Stimulated activated CD8-positive, alpha-beta memory T cell treated with anti-CD3 and anti-CD28 coated beads, Interleukin-4, amount 100 ng/mL, for 4 hours (primary cell): ENCODE data around the gene RB1.
A peak's percentile ranks its signal among the peaks of the same experiment; 100 is the strongest.

ENCODE experiments used
- DNase-seq, 2 donors: peaks; one replicate each; pipeline ENCODE4 v3.0.0-alpha.2; 2020; ENCODE audit warnings: low read depth in 2 of 2, low spot score in 1 of 2

Gene RB1

DNA sequence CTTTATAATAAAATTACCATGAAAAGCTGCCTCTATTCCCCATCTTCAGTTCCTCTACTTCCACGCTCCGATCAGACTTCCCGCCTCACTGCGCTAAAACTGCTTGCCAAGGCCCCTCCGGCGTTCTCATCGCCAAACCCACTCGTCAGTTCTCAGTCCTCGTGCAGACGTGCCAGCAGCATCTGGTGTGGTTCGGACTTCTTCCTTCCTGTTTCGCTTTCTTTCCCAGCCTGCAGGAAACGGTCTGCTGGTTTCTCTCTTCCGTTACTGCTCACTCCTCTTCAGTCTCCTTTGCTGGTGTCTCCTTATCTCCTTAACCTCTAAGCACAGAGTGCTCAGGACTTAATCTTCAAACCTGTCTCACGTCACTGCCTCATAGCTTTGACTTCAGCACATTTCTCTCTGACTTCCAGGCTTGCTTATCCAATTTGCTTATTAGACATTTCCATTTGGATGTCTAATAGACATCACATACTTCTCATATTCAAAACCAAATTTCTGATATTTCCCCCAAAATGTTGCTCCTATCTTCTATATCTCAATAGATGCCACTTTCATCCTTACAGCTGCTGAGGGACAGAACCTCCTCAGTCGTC, 189.0 kb downstream of the RB1 start:
- peak in 1 of 2 donors; percentile 44 for DNase-seq

DNA sequence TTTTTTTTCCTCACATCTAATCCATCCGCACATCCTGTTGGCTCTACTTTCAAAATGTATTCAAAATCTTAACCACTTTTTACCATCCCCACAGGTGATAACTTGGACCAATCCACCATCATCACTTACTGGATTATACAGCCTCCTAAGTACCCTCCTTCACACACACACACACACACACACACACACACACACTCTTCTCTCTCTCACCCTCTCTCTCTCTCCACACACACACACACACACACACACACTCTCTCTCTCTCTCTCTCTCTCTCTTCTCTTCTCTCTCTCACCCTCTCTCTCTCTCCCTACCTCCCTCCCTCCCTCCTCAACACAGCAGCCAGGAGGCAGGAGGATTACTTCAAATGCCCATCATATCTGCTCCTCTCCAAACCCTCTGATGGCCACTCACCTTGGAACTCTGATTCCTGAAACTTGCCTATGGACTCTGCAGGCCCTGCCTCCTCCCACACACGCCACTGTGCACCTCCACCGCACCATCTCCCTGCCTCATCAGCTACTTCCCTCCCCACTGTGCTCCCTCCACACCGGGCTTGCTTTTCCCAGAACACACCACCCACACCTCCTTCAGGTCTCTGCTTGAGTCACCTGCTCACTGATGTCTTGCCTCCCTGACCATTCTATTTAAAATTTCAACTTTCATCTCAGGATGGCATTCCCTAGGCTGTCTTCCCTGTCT, 189.7 kb downstream of the RB1 start:
- DNase-seq, result no peak

DNA sequence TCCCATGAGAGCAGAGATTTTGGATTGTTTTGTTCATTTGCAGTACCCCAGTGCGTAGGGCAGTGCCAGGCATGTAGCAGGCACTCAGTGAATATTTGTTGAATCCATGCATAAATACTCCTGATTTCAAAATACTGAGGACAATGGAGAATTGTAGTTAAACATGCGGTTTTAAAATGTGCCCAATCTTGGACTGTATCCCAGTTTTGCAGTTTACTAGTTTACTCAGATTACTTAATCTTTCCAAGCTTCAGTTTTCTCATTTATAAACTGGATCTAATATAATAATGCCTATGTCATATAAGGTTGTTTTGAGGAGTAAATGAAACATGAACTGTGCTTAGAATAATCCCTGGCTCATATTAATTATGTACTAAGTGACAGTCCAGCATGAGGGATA, 190.3 kb downstream of the RB1 start:
- DNase-seq, result no peak

DNA sequence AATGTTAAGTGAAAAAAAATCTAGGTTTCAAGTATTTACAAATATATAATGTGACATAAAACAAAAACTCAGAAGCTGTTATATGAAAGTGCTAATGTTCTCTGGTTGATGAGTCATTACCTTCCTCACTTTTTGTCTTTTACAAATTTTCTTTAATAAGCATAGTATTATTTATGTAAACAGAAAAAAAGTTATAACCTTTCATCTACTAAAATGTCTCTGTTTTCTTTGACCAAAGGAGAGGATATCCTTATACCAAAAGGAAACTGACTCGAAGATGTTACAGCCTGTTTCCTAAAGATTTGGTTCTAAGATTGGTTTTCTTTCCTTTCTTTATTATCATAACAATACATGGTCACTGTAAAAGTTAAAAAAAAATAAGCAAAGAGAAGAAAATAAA, 191.3 kb downstream of the RB1 start:
- DNase-seq, result no peak

DNA sequence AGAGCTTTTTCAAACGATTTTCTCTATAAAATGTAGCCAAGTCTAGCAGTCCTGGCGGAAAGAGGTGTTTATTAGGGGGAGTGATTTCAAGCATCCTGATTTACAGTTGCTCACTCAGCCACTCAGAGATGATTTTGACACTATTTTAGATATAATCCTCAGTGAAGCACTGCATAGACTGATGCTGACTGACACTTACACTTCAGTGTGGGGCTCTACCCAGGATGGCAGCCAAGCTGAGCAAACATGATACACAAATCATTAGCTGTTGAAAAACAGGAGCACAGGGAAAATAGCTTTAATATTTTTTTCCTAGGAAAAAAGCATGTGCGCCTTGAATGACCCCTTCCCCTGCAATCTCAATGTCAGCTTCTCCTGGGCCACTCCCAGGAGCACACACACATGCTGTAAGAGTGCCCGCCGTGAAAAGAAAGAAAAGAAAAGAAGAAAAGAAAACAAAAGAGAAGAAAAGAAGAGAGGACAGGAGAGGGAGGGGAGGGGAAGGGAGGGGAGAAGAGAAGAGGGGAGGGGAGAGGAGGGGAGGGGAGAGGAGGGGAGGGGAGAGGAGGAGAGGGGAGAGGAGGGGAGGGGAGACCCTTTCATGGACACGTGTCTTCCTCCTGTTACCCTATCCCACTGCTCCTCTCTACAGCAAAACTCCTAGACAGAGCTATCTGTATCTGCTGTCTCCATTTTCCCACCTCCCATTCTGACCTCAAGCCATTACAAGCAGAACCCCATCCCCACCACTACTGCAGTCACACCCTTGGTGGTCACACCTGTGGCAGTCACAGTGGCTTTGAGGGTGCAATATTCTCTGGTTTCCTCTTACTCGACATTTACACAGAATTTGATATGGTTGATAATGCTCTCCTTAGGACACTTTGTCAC, 193.0 kb downstream of the RB1 start:
- DNase-seq, result no peak

DNA sequence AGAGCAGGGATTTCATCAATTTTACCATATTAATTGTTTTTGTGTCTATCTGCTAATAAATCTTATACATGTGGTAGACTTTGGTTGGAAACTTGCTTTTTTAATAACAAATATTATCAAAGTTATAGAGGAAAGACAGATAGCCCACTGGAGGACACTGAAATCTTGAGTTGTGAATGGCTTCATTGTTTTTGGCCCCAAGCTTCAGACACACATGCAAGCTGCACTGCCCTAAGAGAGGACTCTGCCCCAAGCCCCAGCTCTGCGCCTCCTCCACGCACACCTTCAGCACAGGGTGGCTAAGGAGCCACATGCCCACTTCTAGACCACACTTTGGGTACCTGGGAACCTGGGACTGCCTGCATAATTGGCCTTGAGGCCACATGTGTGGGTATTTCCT, 194.1 kb downstream of the RB1 start:
- no peak for DNase-seq

DNA sequence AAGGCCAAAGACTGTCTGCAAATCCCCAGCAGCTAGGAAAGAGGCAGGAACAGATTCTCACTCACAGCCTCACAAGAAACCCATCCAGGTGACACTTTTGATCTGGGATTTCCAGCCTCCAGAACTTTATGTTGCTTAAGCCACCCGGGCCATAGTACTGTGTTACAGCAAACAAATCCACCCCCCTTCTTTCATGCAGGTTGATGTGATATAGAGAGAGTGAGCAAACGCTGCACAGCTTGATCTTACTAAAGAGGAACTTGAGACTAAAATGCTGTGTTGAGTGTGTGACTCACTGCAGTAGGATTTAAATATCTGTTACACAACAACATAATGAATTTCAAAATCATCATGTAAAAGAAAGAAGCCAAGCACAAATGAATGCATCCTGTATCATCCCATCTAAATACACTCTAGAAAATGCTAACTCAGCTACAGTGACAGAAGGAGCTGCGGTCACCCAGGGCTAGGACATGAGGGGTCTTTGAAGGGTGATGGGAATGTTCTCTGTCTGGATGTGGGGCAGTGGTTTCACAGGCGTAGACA, 197.2 kb downstream of the RB1 start:
- DNase-seq, result no peak

DNA sequence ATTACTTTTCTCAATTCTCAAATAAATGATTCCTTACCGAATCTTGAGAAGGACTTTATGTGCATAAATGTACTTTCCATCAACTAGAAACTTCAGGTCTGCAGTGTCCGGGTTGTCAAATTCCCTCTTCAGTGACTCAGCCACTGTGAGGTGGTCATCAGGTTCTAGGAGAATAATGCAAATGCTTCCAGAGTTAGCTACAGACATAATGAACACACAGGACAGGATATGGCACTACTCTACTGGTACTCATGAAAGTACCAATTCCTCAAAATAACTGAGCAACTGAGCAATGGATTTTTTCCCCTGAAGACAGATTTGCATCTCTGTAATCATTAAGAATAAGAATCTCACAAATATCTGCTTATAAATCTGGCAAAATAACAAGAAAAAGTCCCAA, 198.2 kb downstream of the RB1 start:
- no peak for DNase-seq

DNA sequence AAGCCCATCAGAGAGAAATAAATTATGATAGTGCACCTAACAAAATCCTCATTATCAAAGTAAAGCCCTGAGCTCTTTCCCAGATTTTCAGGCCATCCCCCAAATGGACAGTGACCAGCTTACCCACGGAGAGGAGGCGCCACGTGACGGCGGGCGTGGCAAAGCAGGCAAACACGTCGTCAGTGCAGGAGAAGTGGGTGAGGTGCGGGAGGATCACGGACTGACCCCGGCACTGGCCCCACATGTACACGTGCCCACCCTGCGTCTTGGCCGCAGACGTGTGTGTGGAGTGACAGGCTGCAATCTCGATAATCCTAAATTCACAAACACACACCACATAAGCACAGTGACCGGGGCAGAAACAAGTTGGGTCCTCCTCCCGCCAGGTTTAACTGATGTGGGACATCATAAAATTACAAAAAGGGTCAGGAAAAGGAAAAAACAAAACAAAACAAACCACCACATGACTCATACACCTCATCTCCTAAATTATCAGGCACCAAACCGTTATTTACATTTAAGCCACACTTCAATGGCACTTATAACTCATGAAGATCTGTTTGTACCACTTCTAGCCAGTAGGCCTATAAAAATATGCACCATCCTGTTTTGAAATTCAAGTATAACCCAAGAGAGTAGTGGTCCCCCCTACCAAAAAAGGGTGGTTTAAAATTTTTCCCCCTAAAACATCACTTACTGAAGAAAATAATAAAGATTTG, 199.2 kb downstream of the RB1 start:
- DNase-seq, result no peak

DNA sequence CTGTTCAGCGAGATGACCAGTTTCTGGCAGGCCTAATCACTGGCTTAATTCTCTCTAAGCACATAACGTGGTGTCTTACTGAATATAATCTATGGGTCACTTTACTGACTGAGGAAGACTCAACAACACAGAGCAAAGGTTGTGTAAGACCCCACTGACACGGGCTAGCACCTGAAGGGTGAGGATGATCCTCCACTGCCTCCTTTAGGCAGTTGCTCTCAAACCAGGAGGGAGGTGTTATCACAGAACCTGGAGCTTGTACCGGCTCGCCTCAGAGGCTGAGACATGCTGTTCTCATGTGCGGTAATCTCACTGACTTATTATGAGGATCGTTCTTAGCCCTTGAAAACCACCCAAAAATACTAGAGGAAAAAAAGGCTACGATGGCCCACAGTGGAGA, 201.1 kb downstream of the RB1 start:
- no peak for DNase-seq

DNA sequence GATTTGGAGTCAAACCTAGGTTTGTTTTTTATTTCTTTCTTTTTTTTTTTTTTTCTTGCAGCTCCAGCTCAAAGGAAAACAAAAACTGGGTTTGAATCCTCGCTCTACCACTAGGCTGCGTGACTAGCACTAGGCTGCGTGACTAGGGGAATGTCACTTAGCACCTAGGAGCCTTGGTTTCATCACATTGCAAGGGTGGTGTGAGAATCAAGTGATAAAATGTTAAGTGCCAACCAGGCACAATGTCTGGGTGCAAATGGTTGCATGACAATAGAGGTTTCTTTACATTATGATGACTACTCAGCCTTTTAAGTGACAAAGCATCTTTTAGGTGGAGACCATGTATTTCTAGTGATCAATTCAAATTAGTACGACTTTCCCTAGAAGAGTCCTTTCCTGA, 201.5 kb downstream of the RB1 start:
- DNase-seq, result no peak

DNA sequence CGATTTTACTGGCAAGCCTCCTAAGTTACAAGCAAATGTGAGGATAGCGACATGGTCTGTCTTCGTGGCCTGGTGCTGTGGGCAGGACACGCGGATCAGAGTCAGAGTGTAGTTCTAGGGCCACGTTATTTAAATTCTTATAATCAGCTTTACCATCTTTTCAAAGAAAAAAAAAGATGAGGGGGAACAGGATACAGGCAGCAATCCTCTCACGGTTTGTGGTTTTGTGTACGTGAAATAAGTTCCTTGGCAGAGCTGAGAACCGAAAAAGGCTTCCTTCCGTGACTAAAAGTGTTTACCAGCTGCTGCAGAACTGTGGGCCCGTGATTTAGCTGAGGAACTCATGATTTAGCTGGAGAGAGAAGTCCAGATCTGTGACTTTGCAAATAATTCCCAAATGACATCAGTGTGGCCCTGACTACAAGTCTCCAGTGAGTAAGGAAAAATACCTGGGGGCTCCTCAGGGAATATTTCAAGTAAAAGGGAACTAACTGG, 202.1 kb downstream of the RB1 start:
- no peak for DNase-seq

DNA sequence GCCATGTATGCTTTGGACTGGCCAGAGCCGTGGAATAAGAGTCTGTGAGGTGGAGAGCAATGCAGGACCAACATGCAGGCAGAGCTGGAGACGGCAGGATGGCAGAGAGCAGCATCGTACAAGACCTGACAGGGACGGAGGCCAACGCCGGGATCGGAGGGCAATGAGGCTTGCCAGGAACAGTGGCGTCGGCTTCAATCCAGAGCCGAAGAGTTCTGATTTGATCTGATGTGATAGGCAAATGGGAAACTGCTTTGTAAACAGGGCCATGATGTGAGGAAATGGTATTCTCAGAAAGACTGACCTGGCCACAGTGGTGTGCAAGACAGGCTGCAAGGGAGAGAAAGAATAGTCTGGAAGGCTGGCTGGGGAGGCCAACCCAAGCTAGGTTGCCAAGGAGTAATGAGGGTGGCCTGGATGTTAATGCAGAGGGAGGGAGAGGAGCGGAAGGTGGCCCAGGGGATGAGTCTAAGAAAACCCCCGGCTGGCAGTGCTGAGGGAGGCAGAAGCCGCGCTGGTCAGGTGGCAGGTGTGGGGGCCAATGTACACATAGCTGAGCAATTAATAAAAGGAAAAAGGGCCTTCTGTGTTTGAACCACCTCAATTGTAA, 202.6 kb downstream of the RB1 start:
- no peak for DNase-seq

DNA sequence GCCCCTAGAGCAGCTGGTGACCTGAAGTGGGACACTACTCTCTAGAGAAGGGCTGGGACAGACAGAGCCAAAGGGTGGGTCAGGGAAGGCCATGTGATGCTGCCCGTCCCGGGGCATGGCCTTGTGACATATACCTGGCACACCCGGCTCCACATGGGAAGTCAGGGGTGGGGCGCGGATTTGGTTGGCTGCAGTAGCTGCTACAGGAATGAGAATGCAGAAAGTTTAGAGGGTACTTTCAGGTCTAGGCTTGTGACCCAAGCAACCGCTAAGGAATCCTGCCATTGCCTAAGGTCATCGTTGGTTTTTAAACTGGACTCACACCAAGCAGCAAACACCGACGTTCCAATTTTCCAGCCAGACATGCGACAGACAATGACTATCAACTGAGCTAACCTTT, 203.5 kb downstream of the RB1 start:
- DNase-seq, result no peak

DNA sequence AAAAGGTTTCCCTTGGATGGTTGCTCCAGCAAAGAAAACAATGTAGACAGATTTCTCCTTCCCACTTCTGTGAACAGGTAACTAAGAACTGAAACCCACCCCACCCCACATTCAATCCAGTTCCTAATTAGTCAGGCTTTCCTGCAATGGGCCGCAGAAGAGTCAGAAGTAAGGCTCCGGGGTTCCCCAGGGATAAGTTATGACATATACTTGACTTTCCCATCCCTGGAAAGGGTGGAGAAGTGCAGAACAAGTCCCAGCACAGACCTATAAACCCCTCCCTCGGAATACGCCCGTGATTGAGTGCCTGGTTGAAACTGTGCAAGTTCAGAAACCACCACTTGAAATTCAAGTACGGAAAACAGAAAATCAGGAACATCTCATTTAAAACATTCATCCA, 204.5 kb downstream of the RB1 start:
- no peak for DNase-seq

DNA sequence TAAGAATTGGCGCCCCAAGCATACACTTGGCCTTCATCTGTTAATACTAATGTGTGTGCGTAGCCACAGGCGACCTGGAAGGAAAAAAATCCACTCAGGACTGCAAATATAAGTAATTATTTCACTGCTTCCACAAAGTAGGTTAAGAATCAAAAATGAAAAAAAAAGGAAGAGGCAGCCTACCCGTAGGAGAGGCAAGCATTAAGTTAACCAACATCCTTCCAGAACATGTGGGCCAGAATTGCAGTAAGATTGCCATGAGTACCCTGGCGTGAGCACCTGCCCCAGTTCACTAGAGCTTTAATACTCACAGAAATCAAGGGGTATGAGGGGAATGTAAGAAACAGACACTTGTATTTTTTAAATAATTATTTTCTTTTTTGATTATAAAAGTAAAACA, 207.1 kb downstream of the RB1 start:
- no peak for DNase-seq

DNA sequence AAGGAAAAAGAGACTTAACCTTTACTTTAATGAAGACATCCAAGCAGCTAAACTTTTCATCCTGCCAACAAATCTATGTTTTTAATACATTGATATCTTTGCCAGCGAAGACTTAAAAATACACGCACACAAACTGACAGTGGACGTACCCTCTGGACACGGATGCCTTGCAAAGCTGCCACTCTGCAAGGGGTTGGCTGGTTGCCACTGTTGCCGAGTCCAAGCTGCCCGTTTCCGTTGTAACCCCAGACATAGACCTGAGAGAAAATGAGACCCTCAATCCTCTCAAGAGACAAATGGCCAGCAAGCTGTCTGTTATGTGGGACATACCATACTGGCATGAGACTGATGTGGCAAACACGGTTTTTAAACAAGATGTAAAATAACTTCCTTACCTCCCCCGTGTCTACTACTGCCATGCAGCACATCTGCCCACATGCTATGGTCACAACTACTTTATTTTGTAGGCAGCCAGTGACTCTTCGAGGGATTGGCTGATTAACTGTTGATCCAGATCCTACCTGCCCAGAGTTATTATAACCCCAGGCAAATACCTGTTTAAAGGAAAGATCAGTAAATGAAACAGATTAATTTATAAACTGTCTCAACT, 208.2 kb downstream of the RB1 start:
- no peak for DNase-seq

DNA sequence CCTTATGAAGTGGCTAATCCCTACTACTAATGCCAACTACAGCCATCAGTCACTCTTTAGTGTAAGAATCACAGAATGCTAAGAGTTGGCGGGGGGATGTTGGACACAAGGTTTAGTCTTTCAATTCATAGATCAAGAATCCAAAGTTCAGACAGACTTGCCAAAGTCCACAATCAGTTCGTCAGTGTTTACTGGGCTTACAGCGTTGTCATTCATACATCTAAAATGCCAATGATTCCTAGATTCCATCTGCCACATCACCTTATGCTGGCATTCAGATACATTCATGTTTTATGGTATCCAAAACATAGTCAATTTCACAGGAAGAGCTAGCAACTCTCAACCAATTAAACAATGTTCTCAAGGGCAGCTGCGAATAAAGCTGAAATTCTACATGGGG, 211.2 kb downstream of the RB1 start:
- no peak for DNase-seq

DNA sequence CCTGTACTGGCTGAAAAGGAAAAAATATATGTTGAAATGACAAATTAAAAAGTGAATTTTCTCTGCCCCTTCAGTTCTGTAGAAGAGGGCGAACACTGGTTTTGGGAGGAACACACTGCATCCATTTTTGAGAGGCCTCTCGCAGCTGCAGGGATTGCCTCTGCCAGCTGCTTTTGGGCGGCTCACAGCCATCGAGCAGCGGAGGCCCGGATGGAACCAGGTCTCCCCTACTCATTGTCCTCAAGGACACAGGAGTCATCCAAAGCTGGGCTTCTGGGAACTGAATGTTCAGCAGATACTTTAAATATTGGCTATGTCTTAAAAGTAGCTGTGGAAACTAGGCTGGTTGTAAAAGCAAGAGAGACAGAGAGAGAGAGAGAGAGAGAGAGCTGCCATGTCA, 212.2 kb downstream of the RB1 start:
- DNase-seq, result no peak

DNA sequence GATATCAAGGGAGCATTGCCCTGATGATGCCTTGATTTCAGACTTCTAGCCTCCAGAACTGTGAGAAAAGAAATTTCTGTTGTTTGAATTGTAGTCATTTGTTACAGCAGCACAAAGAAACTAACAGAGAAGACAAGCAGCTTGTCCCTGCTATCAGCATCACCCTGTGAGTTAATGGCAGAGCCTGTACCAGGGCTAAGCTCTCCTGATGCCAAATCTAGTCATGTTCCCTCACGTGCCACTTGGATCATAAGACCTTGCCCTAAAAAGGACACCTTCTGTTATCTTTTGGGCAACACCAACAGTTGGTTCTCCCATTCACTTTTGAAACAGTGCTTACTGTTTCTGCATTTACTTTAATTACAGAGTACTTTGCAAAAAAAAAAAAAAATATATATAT, 214.5 kb downstream of the RB1 start:
- no peak for DNase-seq
